C4-2B (cell line): ENCODE results near the gene DNAH12.

ENCODE experiments used
- CTCF ChIP-seq: fragments of 450-650 bp; conservative IDR thresholded peaks from 2 replicates; pipeline ENCODE4 v1.5.1; 2017; ENCODE audit warnings: mild to moderate bottlenecking
- ZFX ChIP-seq: fragments of 450-650 bp; IDR thresholded peaks from 2 replicates; pipeline ENCODE4 v1.6.1; 2017

GRCh38 chr3:57397175-57398026, 146.7 kb downstream of the DNAH12 start:
- TF ChIP-seq CTCF (peak; percentile 91), ZFX (no peak)
